SK-N-SH treated with all-trans-retinoic acid at 6 μM for 48 hours (cell line): ENCODE results near the gene HTR2A.
A peak's percentile ranks its signal among the peaks of the same experiment; 100 is the strongest.

ENCODE experiments used
- ATAC-seq: fragments of 200-7000 bp; cut with Tn5 transposase; 3 replicates; pipeline ENCODE4 v1.9.1; 2020; ENCODE audit warnings: mild to moderate bottlenecking, moderate library complexity
- ARNTL ChIP-seq: fragments of 450-650 bp; formaldehyde crosslinking; IDR thresholded peaks from 2 replicates; pipeline ENCODE4 v1.5.0; 2020; ENCODE audit warnings: low read depth, mild to moderate bottlenecking, moderate library complexity, borderline replicate concordance
- BACH2 ChIP-seq: fragments of 250-450 bp; sonication (Bioruptor Pico); IDR thresholded peaks from 2 replicates; pipeline ENCODE4 v1.9.0; 2021; ENCODE audit warnings: mild to moderate bottlenecking, borderline replicate concordance
- CSDC2 ChIP-seq: fragments of 250-450 bp; sonication (Bioruptor Pico); IDR thresholded peaks from 2 replicates; pipeline ENCODE4 v1.5.0; 2020; ENCODE audit warnings: mild to moderate bottlenecking, moderate library complexity
- ESRRG ChIP-seq: fragments of 250-450 bp; sonication (Bioruptor Pico); IDR thresholded peaks from 2 replicates; pipeline ENCODE4 v1.6.1; 2021; ENCODE audit warnings: mild to moderate bottlenecking
- GLIS3 ChIP-seq: fragments of 250-450 bp; sonication (Bioruptor Pico); IDR thresholded peaks from 2 replicates; pipeline ENCODE4 v1.5.0; 2020; ENCODE audit warnings: mild to moderate bottlenecking, moderate library complexity
- ISL1 ChIP-seq: fragments of 250-450 bp; sonication (Bioruptor Pico); IDR thresholded peaks from 2 replicates; pipeline ENCODE4 v2.1.2; 2022; ENCODE audit warnings: mild to moderate bottlenecking, moderate library complexity
- PPARA ChIP-seq: fragments of 250-450 bp; sonication (Bioruptor Pico); IDR thresholded peaks from 2 replicates; pipeline ENCODE4 v1.5.0; 2020; ENCODE audit warnings: mild to moderate bottlenecking, borderline replicate concordance
- SNAI2 ChIP-seq: fragments of 250-450 bp; sonication (Bioruptor Pico); IDR thresholded peaks from 2 replicates; pipeline ENCODE4 v1.5.0; 2020; ENCODE audit warnings: mild to moderate bottlenecking, moderate library complexity
- TCF4 ChIP-seq: fragments of 250-450 bp; sonication (Bioruptor Pico); IDR thresholded peaks from 2 replicates; pipeline ENCODE4 v1.8.0; 2021; ENCODE audit warnings: mild to moderate bottlenecking, moderate library complexity, borderline replicate concordance
- TOX ChIP-seq: fragments of 250-450 bp; sonication (Bioruptor Pico); IDR thresholded peaks from 2 replicates; pipeline ENCODE4 v1.8.0; 2021; ENCODE audit warnings: mild to moderate bottlenecking, moderate library complexity, borderline replicate concordance
- ZC3H10 ChIP-seq: fragments of 250-450 bp; sonication (Bioruptor Pico); IDR thresholded peaks from 2 replicates; pipeline ENCODE4 v1.5.1; 2021; ENCODE audit warnings: mild to moderate bottlenecking, moderate library complexity
- ZFP3 ChIP-seq: fragments of 250-450 bp; sonication (Bioruptor Pico); IDR thresholded peaks from 2 replicates; pipeline ENCODE4 v1.5.0; 2020; ENCODE audit warnings: mild to moderate bottlenecking, moderate library complexity
- ZFP30 ChIP-seq: fragments of 450-650 bp; formaldehyde crosslinking; IDR thresholded peaks from 2 replicates; pipeline ENCODE4 v1.5.0; 2022; ENCODE audit warnings: mild to moderate bottlenecking, moderate library complexity
- ZNF565 ChIP-seq: fragments of 450-650 bp; formaldehyde crosslinking; conservative IDR thresholded peaks from 2 replicates; pipeline ENCODE4 v1.5.0; 2020; ENCODE audit warnings: low read depth, mild to moderate bottlenecking, moderate library complexity
- ZNF70 ChIP-seq: fragments of 450-650 bp; formaldehyde crosslinking; IDR thresholded peaks from 2 replicates; pipeline ENCODE4 v1.5.0; 2020; ENCODE audit warnings: mild to moderate bottlenecking, moderate library complexity
- ZNF8 ChIP-seq: fragments of 450-650 bp; formaldehyde crosslinking; IDR thresholded peaks from 2 replicates; pipeline ENCODE4 v1.5.0; 2020; ENCODE audit warnings: mild to moderate bottlenecking, moderate library complexity
- TF ChIP-seq, protein P1 (sequence below): fragments of 250-450 bp; sonication (Bioruptor Pico); IDR thresholded peaks from 2 replicates; pipeline ENCODE4 v1.8.0; 2021; ENCODE audit warnings: low read depth, mild to moderate bottlenecking, moderate library complexity, borderline replicate concordance
- TF ChIP-seq, protein P2 (sequence below): fragments of 250-450 bp; sonication (Bioruptor Pico); IDR thresholded peaks from 2 replicates; pipeline ENCODE4 v1.8.0; 2020; ENCODE audit warnings: mild to moderate bottlenecking, moderate library complexity, borderline replicate concordance
- TF ChIP-seq, protein P3 (sequence below): fragments of 250-450 bp; sonication (Bioruptor Pico); IDR thresholded peaks from 2 replicates; pipeline ENCODE4 v1.5.1; 2020; ENCODE audit warnings: low read depth, mild to moderate bottlenecking, moderate library complexity
- TF ChIP-seq, protein P4 (sequence below): fragments of 250-450 bp; sonication (Bioruptor Pico); IDR thresholded peaks from 2 replicates; pipeline ENCODE4 v1.5.1; 2021; ENCODE audit warnings: mild to moderate bottlenecking, moderate library complexity

Gene HTR2A

DNA sequence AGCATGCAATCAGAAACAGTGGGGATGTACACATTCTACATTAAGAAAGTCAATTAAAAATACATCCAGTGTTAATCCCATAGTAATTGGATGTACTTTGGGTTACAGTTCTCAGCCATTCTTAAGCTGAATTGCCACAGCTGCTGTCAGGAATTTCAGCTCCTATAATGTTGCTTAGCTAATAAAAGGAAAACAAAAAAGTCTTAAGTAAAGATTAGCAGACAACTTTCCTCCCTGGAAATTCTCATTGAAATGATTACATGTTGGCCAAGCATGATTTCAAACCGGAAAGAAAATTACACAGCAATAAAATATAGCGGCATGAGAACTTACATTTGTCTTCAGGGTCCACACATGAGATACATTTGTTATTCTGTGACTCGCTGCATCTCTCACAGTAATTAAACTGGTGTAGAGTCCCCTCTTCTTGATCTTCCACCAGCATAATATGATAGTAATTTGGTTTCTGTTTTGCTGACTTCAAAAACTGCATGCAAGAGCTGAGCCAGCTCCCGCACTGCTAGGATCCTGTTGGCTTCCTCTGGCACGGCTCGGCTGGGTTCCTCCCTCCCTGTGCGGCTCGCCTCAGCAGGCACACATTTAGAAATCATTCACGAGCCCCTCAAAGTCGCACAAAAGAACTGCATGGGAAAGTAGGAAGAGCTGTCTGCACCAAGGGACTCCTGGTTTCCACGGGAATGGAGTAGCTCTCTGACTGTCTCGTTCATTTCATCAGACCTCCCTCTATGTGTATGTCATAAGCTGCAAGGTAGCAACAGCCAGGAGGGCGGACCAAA, at the start of gene HTR2A:
Gene HTR2A (minus strand): TSS at position 713 of the 797 bp plus-strand sequence. CDS start 1,147 bp downstream, outside the sequence.
- ATAC-seq, result peak; percentile 64
- TF ChIP-seq ISL1 (CRISPR knock-in tag), result no peak
- no peak for TF ChIP-seq PPARA (CRISPR knock-in tag)
- TF ChIP-seq ESRRG (CRISPR knock-in tag), result no peak
- TF ChIP-seq ARNTL (CRISPR knock-in tag), result no peak
- no peak for TF ChIP-seq ZNF70 (CRISPR knock-in tag)
- TF ChIP-seq CSDC2 (CRISPR knock-in tag), result no peak
- no peak for TF ChIP-seq BACH2
- no peak for TF ChIP-seq ZFP3 (CRISPR knock-in tag)
- TF ChIP-seq, protein P1, sequence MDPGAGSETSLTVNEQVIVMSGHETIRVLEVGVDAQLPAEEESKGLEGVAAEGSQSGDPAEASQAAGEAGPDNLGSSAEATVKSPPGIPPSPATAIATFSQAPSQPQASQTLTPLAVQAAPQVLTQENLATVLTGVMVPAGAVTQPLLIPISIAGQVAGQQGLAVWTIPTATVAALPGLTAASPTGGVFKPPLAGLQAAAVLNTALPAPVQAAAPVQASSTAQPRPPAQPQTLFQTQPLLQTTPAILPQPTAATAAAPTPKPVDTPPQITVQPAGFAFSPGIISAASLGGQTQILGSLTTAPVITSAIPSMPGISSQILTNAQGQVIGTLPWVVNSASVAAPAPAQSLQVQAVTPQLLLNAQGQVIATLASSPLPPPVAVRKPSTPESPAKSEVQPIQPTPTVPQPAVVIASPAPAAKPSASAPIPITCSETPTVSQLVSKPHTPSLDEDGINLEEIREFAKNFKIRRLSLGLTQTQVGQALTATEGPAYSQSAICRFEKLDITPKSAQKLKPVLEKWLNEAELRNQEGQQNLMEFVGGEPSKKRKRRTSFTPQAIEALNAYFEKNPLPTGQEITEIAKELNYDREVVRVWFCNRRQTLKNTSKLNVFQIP (CRISPR knock-in tag), result no peak
- TF ChIP-seq, protein P2, sequence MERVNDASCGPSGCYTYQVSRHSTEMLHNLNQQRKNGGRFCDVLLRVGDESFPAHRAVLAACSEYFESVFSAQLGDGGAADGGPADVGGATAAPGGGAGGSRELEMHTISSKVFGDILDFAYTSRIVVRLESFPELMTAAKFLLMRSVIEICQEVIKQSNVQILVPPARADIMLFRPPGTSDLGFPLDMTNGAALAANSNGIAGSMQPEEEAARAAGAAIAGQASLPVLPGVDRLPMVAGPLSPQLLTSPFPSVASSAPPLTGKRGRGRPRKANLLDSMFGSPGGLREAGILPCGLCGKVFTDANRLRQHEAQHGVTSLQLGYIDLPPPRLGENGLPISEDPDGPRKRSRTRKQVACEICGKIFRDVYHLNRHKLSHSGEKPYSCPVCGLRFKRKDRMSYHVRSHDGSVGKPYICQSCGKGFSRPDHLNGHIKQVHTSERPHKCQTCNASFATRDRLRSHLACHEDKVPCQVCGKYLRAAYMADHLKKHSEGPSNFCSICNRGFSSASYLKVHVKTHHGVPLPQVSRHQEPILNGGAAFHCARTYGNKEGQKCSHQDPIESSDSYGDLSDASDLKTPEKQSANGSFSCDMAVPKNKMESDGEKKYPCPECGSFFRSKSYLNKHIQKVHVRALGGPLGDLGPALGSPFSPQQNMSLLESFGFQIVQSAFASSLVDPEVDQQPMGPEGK, result no peak
- TF ChIP-seq, protein P3, sequence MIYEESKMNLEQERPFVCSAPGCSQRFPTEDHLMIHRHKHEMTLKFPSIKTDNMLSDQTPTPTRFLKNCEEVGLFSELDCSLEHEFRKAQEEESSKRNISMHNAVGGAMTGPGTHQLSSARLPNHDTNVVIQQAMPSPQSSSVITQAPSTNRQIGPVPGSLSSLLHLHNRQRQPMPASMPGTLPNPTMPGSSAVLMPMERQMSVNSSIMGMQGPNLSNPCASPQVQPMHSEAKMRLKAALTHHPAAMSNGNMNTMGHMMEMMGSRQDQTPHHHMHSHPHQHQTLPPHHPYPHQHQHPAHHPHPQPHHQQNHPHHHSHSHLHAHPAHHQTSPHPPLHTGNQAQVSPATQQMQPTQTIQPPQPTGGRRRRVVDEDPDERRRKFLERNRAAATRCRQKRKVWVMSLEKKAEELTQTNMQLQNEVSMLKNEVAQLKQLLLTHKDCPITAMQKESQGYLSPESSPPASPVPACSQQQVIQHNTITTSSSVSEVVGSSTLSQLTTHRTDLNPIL, result no peak
- no peak for TF ChIP-seq GLIS3 (CRISPR knock-in tag)
- no peak for TF ChIP-seq ZNF8
- no peak for TF ChIP-seq ZFP30 (CRISPR knock-in tag)
- no peak for TF ChIP-seq ZC3H10 (CRISPR knock-in tag)
- no peak for TF ChIP-seq TOX (CRISPR knock-in tag)
- TF ChIP-seq ZNF565 (CRISPR knock-in tag), result no peak
- TF ChIP-seq SNAI2 (CRISPR knock-in tag), result no peak
- TF ChIP-seq, all 23 proteins: peak for 0

DNA sequence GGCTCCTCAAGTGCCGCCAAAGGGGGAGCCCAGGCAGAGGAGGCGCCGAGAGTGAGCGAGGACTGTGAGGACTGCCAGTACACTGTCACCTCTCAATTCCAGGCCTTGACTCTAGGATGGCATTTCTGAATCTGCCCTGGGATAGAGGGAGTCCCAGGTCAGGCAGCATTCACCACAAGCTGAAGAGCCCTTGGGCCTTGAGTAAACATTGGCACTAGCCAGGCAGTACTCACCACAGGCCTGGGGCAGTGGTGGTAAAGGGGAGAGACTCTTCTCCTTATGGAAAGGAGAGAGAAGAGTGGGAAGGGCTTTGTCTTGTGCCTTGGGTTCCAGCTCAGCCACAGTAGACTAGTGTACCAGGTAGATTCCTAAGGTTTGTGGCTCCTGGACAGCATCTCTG, 39.7 kb upstream of the HTR2A start:
- ATAC-seq, result no peak
- TF ChIP-seq, protein P1 (CRISPR knock-in tag), result no peak
- TF ChIP-seq ARNTL (CRISPR knock-in tag), result no peak
- TF ChIP-seq TOX (CRISPR knock-in tag), result no peak
- TF ChIP-seq, protein P3, result no peak
- no peak for TF ChIP-seq GLIS3 (CRISPR knock-in tag)
- TF ChIP-seq ZC3H10 (CRISPR knock-in tag), result no peak
- no peak for TF ChIP-seq PPARA (CRISPR knock-in tag)
- TF ChIP-seq SNAI2 (CRISPR knock-in tag), result no peak
- no peak for TF ChIP-seq ESRRG (CRISPR knock-in tag)
- TF ChIP-seq, protein P4, sequence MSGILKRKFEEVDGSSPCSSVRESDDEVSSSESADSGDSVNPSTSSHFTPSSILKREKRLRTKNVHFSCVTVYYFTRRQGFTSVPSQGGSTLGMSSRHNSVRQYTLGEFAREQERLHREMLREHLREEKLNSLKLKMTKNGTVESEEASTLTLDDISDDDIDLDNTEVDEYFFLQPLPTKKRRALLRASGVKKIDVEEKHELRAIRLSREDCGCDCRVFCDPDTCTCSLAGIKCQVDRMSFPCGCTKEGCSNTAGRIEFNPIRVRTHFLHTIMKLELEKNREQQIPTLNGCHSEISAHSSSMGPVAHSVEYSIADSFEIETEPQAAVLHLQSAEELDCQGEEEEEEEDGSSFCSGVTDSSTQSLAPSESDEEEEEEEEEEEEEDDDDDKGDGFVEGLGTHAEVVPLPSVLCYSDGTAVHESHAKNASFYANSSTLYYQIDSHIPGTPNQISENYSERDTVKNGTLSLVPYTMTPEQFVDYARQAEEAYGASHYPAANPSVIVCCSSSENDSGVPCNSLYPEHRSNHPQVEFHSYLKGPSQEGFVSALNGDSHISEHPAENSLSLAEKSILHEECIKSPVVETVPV (CRISPR knock-in tag), result no peak
- TF ChIP-seq ISL1 (CRISPR knock-in tag), result no peak
- no peak for TF ChIP-seq BACH2
- TF ChIP-seq TCF4 (CRISPR knock-in tag), result no peak
